Loucy (cell line): ENCODE measurements around the gene SYNE1.
A peak's percentile ranks its signal among the peaks of the same experiment; 100 is the strongest.

Experiments
- H2AFZ ChIP-seq: fragments of 200-600 bp; sonication (generic); 2 replicates; pipeline ENCODE4 v1.6.0; 2016; ENCODE audit warnings: antibody characterized with exemption, mild to moderate bottlenecking, low read length, moderate library complexity
- H3F3A ChIP-seq: fragments of 200-600 bp; 2 replicates; pipeline ENCODE4 v1.6.0; 2016; ENCODE audit warnings: antibody characterized with exemption, low read depth, mild to moderate bottlenecking
- H3K27me3 ChIP-seq: fragments of 200-600 bp; sonication (generic); 2 replicates; pipeline ENCODE4 v1.6.1; 2014; ENCODE audit warnings: low read length, mild to moderate bottlenecking; ENCODE audit not compliant: insufficient read depth, poor library complexity, severe bottlenecking
- H3K36me3 ChIP-seq: fragments of 200-600 bp; sonication (generic); 2 replicates; pipeline ENCODE4 v1.6.1; 2016; ENCODE audit warnings: low read length; ENCODE audit not compliant: insufficient read depth
- H3K4me1 ChIP-seq: fragments of 200-600 bp; sonication (generic); 2 replicates; pipeline ENCODE4 v1.5.1; 2014; ENCODE audit warnings: low read length, mild to moderate bottlenecking; ENCODE audit not compliant: insufficient read depth, poor library complexity, severe bottlenecking
- H3K4me2 ChIP-seq: fragments of 200-600 bp; sonication (generic); 2 replicates; pipeline ENCODE4 v1.6.0; 2014; ENCODE audit warnings: antibody characterized with exemption, low read length, low read depth, mild to moderate bottlenecking; ENCODE audit not compliant: poor library complexity, severe bottlenecking
- H3K4me3 ChIP-seq: fragments of 200-600 bp; sonication (generic); 2 replicates; pipeline ENCODE4 v1.5.1; 2014; ENCODE audit warnings: low read length, mild to moderate bottlenecking, mixed read lengths; ENCODE audit not compliant: poor library complexity, severe bottlenecking
- H3K79me2 ChIP-seq: fragments of 200-600 bp; sonication (generic); 2 replicates; pipeline ENCODE4 v1.6.1; 2014; ENCODE audit warnings: low read length; ENCODE audit not compliant: insufficient read depth
- H3K9ac ChIP-seq: fragments of 200-600 bp; sonication (generic); 2 replicates; pipeline ENCODE4 v1.6.0; 2014; ENCODE audit warnings: mild to moderate bottlenecking, low read depth, low read length, moderate library complexity; ENCODE audit not compliant: poor library complexity, severe bottlenecking
- H3K9me2 ChIP-seq: fragments of 200-600 bp; sonication (generic); replicated peaks from 2 replicates; pipeline ENCODE4 v1.6.1; 2016; ENCODE audit warnings: low read depth, low read length, mixed read lengths
- H3K9me3 ChIP-seq: fragments of 200-600 bp; sonication (generic); 2 replicates; pipeline ENCODE4 v1.6.1; 2014; ENCODE audit warnings: mild to moderate bottlenecking, antibody characterized with exemption, low read length, low read depth; ENCODE audit not compliant: insufficient read depth
- H4K20me1 ChIP-seq: fragments of 200-600 bp; sonication (generic); 2 replicates; pipeline ENCODE4 v1.6.0; 2014; ENCODE audit warnings: antibody characterized with exemption, low read length, mild to moderate bottlenecking; ENCODE audit not compliant: insufficient read depth, poor library complexity, severe bottlenecking
- EZH2phosphoT487 ChIP-seq: fragments of 200-600 bp; IDR thresholded peaks from 2 replicates; pipeline ENCODE4 v1.6.1; 2018; ENCODE audit warnings: antibody characterized with exemption, mild to moderate bottlenecking, moderate library complexity, borderline replicate concordance
- TF ChIP-seq, protein P1 (sequence below): fragments of 200-600 bp; sonication (generic); conservative IDR thresholded peaks from 2 replicates; pipeline ENCODE4 v1.5.1; 2014; ENCODE audit warnings: mild to moderate bottlenecking, antibody characterized with exemption, low read length

The SYNE1 gene

DNA sequence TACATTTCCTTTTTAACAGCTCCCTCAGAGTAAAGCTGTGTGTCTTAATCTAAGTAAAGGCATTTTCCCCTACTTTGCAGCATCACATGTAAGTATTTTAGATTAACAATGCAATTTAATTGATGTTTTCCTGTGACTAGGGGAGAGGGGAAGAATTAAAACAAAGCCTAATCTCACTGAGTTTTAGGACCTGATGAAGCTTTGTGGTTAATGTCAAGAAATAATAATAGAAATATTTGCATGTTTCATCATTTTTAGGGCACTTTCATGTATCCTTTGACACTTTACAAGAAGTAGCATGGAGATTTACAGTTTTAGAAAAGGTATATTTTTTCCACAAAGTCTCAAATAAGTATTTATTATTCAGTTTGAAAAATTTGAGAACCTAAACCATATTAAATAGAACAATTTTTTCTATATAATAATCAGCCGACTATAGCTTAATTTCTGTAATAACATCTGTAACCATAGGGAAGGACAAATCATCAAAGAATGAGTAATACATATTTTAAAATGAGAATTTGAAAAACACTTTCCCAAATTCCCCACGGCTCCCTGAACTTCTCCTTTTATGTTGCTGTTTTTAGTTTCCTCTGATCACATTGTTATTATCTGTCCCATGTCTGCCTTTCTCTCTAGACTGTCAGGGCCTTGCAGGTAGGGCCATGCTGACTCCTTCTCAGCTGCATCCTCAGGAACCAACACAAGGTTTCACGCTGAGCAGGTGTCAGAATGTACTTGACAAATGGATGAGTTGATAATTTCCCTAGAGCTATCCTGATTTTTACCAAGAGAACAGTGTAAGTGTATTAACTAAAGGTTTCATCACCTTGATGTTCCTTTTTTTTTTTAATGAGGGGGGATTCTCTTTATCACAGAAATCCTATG, 338.1 kb downstream of the SYNE1 start:
- TF ChIP-seq EZH2phosphoT487: no peak
- TF ChIP-seq, protein P1, sequence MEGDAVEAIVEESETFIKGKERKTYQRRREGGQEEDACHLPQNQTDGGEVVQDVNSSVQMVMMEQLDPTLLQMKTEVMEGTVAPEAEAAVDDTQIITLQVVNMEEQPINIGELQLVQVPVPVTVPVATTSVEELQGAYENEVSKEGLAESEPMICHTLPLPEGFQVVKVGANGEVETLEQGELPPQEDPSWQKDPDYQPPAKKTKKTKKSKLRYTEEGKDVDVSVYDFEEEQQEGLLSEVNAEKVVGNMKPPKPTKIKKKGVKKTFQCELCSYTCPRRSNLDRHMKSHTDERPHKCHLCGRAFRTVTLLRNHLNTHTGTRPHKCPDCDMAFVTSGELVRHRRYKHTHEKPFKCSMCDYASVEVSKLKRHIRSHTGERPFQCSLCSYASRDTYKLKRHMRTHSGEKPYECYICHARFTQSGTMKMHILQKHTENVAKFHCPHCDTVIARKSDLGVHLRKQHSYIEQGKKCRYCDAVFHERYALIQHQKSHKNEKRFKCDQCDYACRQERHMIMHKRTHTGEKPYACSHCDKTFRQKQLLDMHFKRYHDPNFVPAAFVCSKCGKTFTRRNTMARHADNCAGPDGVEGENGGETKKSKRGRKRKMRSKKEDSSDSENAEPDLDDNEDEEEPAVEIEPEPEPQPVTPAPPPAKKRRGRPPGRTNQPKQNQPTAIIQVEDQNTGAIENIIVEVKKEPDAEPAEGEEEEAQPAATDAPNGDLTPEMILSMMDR: no peak
- peaks cover 21% of the 10 kb centered on the region for H3K79me2 ChIP-seq
- H4K20me1 ChIP-seq: no peaks in the 10 kb centered on the region
- H3K9me2 ChIP-seq: no peaks in the 10 kb centered on the region
- no peak overlapping the region for H3K9ac ChIP-seq
- no peaks in the 10 kb centered on the region for H3K36me3 ChIP-seq
- H3K4me2 ChIP-seq: peak overlapping the region; percentile 80
- no peak overlapping the region for H2AFZ ChIP-seq
- no peaks in the 10 kb centered on the region for H3F3A ChIP-seq
- no peaks in the 10 kb centered on the region for H3K9me3 ChIP-seq
- no peaks in the 10 kb centered on the region for H3K27me3 ChIP-seq
- H3K4me3 ChIP-seq: peak overlapping the region; percentile 3
- H3K4me1 ChIP-seq: peaks cover 36% of the 10 kb centered on the region

DNA sequence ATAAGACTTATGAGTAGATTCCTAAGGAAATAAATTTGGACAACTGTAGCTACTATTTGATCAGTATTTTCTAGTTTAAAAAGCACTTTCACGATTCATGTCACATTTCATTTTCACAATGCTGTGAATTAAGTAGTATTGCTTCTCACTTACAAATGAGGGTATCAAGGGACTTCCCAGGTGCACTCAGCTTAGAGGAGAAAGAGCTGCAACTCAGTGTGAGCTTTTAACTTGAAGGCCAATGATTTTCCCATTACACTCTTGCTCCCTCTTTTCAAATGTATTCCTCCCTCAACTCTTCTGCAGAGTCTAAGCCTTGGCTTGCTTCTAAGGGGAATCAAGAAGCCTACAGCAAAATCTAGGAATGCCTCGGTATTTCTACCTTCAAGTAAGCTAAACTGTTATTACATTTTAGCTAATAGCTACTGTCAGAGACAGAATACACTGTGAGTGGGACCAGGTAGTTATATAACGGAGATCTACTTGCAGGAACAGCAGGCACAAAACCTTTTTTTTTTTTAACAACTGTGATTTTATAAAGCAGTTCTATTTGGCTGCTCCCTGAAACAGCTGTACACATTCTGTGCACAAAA, 339.0 kb downstream of the SYNE1 start:
- no peaks in the 10 kb centered on the region for H3K9me2 ChIP-seq
- TF ChIP-seq, protein P1: no peak
- TF ChIP-seq EZH2phosphoT487: no peak
- H3K36me3 ChIP-seq: peaks cover 7% of the 10 kb centered on the region; the same call in 1 of the 2 replicates
- H3K4me2 ChIP-seq: peak overlapping the region; percentile 80
- H3F3A ChIP-seq: no peaks in the 10 kb centered on the region
- H3K27me3 ChIP-seq: no peaks in the 10 kb centered on the region
- H3K4me3 ChIP-seq: peak overlapping the region; percentile 3
- no peaks in the 10 kb centered on the region for H3K9me3 ChIP-seq
- peaks cover 21% of the 10 kb centered on the region for H3K79me2 ChIP-seq
- H3K9ac ChIP-seq: no peak overlapping the region
- H3K4me1 ChIP-seq: peaks cover 36% of the 10 kb centered on the region
- no peaks in the 10 kb centered on the region for H4K20me1 ChIP-seq
- H2AFZ ChIP-seq: no peak overlapping the region

- no peaks in the 10 kb centered on the region for H3F3A ChIP-seq
- H3K79me2 ChIP-seq: peaks cover 21% of the 10 kb centered on the region
- H3K36me3 ChIP-seq: peaks cover 11% of the 10 kb centered on the region; the same call in 1 of the 2 replicates
- no peaks in the 10 kb centered on the region for H4K20me1 ChIP-seq
- H3K27me3 ChIP-seq: no peaks in the 10 kb centered on the region
- no peak overlapping the region for H2AFZ ChIP-seq
- TF ChIP-seq, protein P1: no peak
- TF ChIP-seq EZH2phosphoT487: no peak
- H3K9me2 ChIP-seq: no peaks in the 10 kb centered on the region
- H3K4me3 ChIP-seq: no peak overlapping the region
- H3K9me3 ChIP-seq: no peaks in the 10 kb centered on the region
- H3K9ac ChIP-seq: no peak overlapping the region
- no peak overlapping the region for H3K4me2 ChIP-seq
- H3K4me1 ChIP-seq: peaks cover 32% of the 10 kb centered on the region
These were observed 340.4 kb downstream of the SYNE1 start for GRCh38 chr6:152296648-152297376.
